Stimulated activated CD4-positive, alpha-beta T cell treated with anti-CD3 and anti-CD28 coated beads, Interleukin-1b, Interleukin-23, amount 100 ng/mL, for 1 hour (primary cell): ENCODE data around the gene TFF2.

Source experiments
- DNase-seq, 2 donors: peaks; one replicate each; pipeline ENCODE4 v3.0.0-alpha.2; 2020; ENCODE audit warnings: low read depth in 2 of 2

TFF2 gene

GRCh38 chr21:42350927-42351426 lies at the start of gene TFF2:
Gene TFF2 (minus strand): TSS chr21:42350994. CDS start chr21:42350957, 37 bp downstream.
- DNase-seq, result no peak

DNA sequence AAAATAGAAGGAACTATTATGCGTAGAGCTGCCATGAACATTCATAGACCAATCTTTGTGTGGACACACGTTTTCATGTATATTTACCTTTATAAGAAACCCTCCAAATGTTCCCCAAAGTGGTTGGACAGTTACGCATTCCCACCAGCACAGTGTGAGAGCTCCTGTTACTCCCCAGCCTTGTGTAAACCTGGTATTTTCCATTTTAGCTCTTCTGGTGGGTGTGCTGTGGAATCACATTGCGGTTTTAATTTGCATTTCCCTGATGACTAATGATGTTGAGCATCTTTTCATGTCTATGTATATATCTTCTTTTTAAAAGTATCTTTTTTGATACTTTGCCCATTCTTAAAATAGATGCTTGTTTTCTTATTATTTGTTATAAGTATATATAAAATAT lies 49.7 kb upstream of the TFF2 start:
- DNase-seq, result no peak

- no peak for DNase-seq
Measured at GRCh38 chr21:42398436-42399028, 47.7 kb upstream of the TFF2 start.

DNA sequence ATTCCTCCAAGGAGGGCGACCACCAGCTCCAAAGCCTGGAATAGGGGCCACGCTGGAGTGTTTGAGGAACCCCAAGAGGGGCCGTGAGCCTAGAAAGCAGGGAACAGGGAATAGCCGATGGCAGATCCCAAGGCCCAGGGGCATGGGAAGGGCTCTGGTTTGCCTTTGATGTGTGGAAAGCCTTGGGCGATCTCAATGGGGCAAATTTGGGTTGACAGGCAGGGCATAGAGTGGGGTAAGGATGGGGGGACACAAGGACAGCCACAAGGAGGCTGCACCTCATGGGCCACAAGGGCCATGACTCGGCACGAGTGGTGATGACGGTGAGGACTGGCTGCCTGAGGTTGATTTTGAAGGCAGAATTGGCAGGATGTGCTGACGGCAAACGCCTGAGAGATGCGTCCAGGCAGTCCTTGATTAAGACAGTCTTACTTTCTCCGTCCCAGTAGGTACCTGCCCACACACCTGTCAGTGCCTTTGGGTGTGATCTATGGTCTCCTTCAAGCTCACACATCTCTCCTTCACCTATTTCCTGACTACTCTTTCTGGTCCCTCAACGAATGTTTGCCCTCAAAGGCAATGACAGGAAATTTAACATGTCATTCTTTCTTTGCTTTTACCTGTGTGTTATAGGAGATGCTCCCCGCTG lies 47.1 kb upstream of the TFF2 start:
- no peak for DNase-seq

GRCh38 chr21:42396799-42397745 lies 46.3 kb upstream of the TFF2 start:
- no peak for DNase-seq

DNA sequence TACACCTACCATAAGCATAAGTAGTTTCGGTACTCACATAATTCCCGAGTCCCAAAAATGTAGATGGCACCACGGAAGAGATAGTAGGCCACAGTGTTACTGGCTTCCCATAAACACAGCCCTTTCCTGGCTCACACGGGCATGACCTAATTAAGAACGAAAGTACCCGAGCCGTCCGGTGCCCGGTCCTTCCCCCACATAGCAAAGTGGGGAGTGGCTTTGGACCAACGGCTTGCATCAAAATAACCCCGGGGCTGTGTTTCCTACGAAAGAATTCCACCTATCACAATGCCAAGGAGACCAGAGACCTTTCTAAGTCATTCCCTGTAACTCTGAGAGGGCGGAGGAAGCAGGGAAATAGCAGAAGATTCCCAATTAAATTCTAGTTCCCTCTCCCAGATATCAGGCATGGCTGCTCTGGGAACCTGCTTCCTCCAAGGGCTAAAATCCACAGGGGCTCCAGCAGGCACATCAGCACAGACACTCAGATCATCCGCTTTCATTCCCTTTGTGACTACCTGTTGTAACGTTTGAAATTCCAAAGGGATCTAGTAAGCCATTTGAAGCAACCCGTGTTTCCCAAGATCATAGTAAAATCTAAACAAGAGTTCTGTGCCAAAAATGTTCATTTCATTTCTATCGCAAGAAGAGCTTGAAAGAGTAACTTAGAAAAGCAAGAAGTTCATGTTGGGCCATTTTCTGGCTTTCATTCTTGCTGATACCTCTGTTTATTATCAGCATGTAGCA lies 45.3 kb upstream of the TFF2 start, which contains the start of gene TMPRSS3:
Gene TMPRSS3 (minus strand): TSS at position 148 of the 747 bp plus-strand sequence. CDS start 635 bp downstream, outside the sequence.
- DNase-seq, result no peak

GRCh38 chr21:42395302-42395701 lies 44.5 kb upstream of the TFF2 start:
- DNase-seq, result no peak

DNA sequence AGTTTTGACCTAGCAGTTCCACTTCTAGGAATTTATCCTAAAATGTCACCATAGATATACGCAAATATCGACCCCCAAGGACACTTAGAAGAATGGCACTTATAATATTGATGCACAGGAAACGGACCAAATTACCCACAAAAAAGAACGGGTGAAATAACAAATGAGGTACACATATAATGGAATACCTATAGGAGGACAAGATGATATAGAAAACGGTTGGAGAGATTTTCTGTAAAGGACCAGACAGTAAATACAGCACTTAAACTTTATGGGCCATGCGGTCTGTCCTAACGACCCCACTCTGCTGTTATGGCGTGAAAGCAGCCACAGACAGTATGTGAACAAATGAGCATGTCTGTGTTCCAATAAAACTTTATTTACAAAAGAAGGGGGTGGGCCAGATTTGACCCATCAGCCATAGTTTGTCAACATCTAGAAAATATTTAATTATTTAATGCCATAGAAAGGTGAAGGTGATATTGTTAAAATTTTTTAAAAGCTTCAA lies 42.7 kb upstream of the TFF2 start:
- DNase-seq, result no peak

DNA sequence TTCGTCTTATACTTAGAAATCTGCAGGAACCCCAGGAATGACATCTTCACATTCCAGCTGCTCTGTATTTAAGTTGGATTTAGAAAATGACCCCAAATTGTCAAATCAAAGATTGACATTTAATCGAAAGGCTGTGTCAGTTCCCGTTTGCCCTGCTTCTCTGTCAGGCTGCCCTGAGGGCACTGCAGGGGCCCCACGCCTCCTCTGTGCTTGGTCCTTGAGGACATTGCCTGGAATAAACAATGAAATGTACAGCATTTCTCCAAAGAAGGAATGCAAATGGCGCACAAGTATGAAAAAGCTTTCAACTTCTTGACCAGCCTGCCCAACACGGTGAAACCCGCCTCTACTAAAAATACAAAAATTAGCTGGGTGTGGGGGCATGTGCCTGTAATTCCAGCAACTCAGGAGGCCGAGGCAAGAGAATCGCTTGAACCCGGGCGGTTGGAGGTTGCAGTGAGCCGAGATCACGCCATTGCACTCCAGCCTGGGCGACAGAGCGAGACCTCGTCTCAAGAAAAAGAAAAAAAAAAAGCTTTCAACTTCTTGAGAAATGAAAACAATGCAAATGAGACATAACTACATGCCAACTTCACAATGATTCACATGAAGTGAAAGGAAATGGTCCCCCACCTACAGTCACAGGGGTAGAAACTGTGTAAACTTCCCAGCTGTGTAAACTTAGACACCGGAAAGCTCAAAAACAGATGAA lies 42.1 kb upstream of the TFF2 start:
- DNase-seq, result no peak

DNA sequence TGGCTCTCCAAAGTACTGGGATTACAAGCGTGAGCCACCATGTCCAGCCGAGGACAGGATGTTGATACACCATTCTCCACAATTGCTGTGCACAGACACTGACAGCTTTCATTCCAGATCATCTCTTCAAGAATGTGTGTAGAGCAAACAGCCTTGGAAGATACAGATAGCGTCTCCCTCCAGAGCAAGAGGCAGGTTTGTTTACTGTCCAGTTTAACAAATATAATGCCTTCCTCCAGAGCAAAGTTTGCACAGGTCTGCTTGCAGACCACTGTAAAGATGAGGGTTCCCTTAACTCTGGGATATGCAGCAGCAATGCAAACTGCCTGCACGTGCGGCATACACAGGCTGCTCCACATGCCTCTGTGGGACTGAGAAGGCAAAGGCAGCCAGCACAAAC lies 40.5 kb upstream of the TFF2 start:
- DNase-seq, result no peak

DNA sequence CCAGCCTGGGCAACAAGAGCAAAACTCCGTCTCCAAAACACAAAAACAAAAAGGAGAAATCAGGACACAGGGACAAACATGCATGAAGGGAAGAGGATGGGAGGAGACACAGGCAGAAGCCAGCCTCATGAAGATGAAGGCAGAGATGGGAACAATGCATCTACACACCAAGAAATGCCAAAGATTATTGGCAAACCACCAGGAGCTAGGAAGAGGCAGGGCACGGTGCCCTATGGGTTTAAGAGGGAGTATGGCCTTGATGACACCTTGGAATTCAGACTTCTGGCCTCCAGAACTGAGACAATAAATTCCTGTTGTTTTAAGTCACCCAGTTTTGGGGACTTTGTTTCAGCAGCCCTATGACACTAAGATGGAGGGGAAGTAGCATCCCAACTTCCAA lies 39.9 kb upstream of the TFF2 start:
- DNase-seq, result no peak

GRCh38 chr21:42390193-42390592 lies 39.4 kb upstream of the TFF2 start:
- no peak for DNase-seq

GRCh38 chr21:42389449-42389835 lies 38.6 kb upstream of the TFF2 start:
- DNase-seq, result no peak

DNA sequence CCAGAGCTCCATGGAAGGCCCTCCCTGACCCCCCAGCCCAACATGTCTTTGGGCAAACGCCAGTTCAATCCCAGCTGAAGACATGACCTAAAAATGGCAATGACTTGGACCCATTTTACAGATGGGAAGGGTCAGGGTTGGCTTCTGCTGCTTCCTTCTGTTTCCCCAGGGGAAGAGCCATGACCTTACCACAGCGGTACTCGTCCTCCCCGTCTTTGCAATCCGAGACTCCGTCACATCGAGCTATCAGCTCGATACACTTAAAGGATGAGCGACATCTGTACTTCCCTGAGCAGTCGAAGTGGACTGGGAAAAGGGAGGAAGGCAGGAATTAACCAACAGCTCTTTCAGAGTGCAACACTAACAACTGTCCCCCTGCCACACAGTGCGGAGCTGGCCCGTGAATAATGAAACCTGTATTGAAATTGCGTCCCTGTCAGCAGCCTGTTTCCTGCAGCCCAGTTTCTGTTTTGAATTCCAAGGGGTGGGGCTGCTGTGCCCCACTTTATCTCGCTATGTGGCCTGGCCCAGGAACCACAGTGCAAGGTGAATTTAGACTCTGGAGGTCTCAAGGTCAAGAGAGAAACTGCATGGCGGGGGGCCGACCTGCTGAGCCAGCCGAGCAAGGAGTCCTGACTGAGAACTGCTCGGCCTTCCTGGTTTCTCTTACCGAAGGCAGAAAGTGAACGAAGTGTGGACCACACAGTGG lies 38.1 kb upstream of the TFF2 start:
- no peak for DNase-seq

DNA sequence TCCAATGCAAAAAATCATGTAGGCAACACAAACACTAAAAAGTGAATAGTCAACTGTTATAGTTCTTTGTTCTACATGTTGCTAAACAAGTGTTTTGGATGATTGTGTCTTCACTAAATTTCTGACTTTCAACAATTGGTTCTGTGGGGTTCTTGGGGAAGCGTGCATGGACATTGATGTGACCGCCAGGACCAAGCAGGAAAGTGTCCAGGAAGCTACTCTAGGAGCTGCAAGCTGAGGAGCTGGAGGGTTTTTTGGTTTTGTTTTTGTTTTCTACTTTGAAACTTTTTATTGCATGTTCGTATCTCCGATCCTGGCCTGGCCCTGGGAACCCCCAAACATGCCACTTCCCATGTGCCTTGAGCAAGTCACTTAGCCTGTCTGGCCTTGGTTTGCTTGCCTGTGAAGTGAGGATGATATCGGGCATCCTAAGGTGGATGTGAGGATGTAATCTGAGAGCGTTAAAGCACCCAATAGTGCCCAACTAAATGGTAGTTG lies 37.1 kb upstream of the TFF2 start:
- DNase-seq, result no peak

- no peak for DNase-seq
Measured at GRCh38 chr21:42387164-42387563, 36.4 kb upstream of the TFF2 start.

DNA sequence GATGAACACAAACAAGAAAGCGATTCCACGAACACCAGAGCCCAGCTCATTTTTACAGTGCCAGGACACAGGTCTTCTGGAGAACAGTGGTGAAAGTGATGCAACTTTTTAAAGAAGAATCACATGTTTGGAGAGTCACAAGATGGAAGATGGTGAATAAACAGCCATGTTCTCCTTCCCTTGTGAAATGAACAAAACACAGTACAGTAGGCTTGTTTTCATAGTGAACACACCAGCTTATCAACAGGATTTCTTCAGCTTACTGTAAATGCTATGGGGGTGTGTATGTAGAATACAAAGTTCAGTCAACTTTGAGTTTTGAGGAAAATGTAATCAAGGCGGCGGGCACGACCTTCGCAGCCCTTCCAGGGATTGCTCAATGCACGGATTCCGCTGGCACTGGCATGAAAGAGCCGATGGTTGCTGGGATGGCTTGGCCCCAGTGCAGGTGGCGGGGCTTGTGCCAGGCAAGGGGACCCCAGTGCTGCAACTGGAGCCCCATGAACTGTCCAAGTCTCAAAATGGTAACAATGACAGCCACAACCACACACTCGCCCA lies 35.3 kb upstream of the TFF2 start:
- no peak for DNase-seq

GRCh38 chr21:42385619-42386018 lies 34.8 kb upstream of the TFF2 start:
- DNase-seq, result no peak

- no peak for DNase-seq
Measured at GRCh38 chr21:42384989-42385388, 34.2 kb upstream of the TFF2 start.
